ENCODE data around the gene SELPLG.

- no peak for TF ChIP-seq CTCF (conservative IDR thresholded peaks at IDR 0.05; ENCODE audit: low read length)
- TF ChIP-seq EZH2phosphoT487 (IDR thresholded peaks at IDR 0.05; ENCODE audit: borderline replicate concordance): no peak
Observed at GRCh38 chr12:108591267-108591980, 42.3 kb downstream of the SELPLG start.
